GM10266 (cell line): ENCODE data around the gene ZNF684.

Experiments
- DNase-seq: peaks from one replicate; pipeline ENCODE4 v3.0.0; 2012; ENCODE audit errors: extremely low spot score
- TF ChIP-seq, protein P1 (sequence below): IDR thresholded peaks from 2 replicates; pipeline ENCODE4 v1.5.1; 2012; ENCODE audit warnings: mild to moderate bottlenecking, low read depth; ENCODE audit not compliant: control insufficient read depth, insufficient read depth; ENCODE audit errors: missing control alignments

Gene ZNF684

GRCh38 chr1:40594187-40594531 lies 62.7 kb downstream of the ZNF684 start:
- no peak for DNase-seq
- TF ChIP-seq, protein P1, sequence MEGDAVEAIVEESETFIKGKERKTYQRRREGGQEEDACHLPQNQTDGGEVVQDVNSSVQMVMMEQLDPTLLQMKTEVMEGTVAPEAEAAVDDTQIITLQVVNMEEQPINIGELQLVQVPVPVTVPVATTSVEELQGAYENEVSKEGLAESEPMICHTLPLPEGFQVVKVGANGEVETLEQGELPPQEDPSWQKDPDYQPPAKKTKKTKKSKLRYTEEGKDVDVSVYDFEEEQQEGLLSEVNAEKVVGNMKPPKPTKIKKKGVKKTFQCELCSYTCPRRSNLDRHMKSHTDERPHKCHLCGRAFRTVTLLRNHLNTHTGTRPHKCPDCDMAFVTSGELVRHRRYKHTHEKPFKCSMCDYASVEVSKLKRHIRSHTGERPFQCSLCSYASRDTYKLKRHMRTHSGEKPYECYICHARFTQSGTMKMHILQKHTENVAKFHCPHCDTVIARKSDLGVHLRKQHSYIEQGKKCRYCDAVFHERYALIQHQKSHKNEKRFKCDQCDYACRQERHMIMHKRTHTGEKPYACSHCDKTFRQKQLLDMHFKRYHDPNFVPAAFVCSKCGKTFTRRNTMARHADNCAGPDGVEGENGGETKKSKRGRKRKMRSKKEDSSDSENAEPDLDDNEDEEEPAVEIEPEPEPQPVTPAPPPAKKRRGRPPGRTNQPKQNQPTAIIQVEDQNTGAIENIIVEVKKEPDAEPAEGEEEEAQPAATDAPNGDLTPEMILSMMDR, result no peak

- DNase-seq, result no peak
- TF ChIP-seq, protein P1, result no peak
Measured at GRCh38 chr1:40595623-40596022, 64.2 kb downstream of the ZNF684 start.
